Pancreas (tissue), 10 donors: ENCODE data around the gene LAMB1. TPM values are rescaled to one million over a fixed set of nuclear protein-coding genes. Genes with fewer than 3 reads are reported as not detected.

Experiments
- ATAC-seq, 4 donors: fragments of 200-7000 bp; cut with Tn5 transposase; one replicate each; pipeline versions ENCODE4 v1.8.0 to v1.9.1; 2020; ENCODE audit warnings: mild to moderate bottlenecking in 4 of 4, moderate library complexity in 4 of 4
- DNase-seq, 6 donors: peaks; one replicate each; pipeline ENCODE4 v3.0.0-alpha.2; 2020
- FAIRE-seq: peaks from 2 replicates; lab custom pipeline; 2012; peaks lifted over from hg19 to GRCh38; lab: Jason Lieb, UNC
- H3K27ac ChIP-seq, 4 donors: fragments of 200-600 bp; sonication (generic); 1 replicate in 3 of 4; 2 replicates in 1 of 4; pipeline versions ENCODE4 v1.5.0 to v1.8.0; 2020
- H3K27me3 ChIP-seq, 4 donors: fragments of 200-600 bp; one replicate each; pipeline ENCODE4 v1.8.0; 2021
- H3K36me3 ChIP-seq, 3 donors: fragments of 200-600 bp; sonication (generic) in 1 of 3; one replicate each; pipeline versions ENCODE4 v1.5.0 to v1.8.0; 2020 to 2021
- H3K4me1 ChIP-seq, 3 donors: fragments of 200-600 bp; one replicate each; pipeline ENCODE4 v1.8.0; 2021
- H3K4me3 ChIP-seq, 4 donors: fragments of 200-600 bp; sonication (generic) in 2 of 4; one replicate each; pipeline versions ENCODE4 v1.5.0 to v1.8.0; 2020 to 2021
- H3K9me3 ChIP-seq, 4 donors: fragments of 200-600 bp; one replicate each; pipeline ENCODE4 v1.8.0; 2021
- CTCF ChIP-seq, 4 donors: fragments of 200-600 bp; sonication (generic) in 3 of 4; IDR thresholded peaks; one replicate each; pipeline versions ENCODE4 v1.5.0 to v1.8.0; 2021; ENCODE audit warnings: antibody characterized with exemption in 4 of 4
- WGBS, 2 donors: extraction: QIAGEN DNeasy Blood & Tissue Kit; methylation state at CpG; one replicate each; pipeline ENCODE4 v1.1.7; 2013; 5-methylcytosine and 5-hydroxymethylcytosine counted together
- intact Hi-C, 3 donors: fragments of 100-400 bp; cut with DNase I; formaldehyde crosslinking; loops; one replicate each; pipeline versions ENCODE4 v1.11.1 to v1.14.2; 2022
- polyA plus RNA-seq, 2 donors: library from polyadenylated mRNA; stranded (reverse); fragments of 200-250 nt; gene quantifications; one replicate each; pipeline ENCODE4 v1.2.3, GENCODE V29; 2013
- total RNA-seq, 6 donors: library from RNA; stranded (reverse); fragmentation: NEBNext Ultra II Directional in 4 of 6; extraction: Animal tissue kit (Norgen Biotek cat#: 25700) in 4 of 6; gene quantifications; one replicate each; pipeline versions ENCODE4 v1.2.1 to v1.2.4, GENCODE V29; 2021 to 2023
- donor health status: healthy with polysubstance abuse.
- donor health status: DM: no; HTN: no; CAD: no; lungs with moderate emphysema.
- donor health status: DM: no; HTN: no; CAD: no.
- donor health status: control.
- donor health status: control.
- donor health status: Bipolar disorder and iron deficiency.
- donor health status: DM: yes; HTN: yes; CAD: no.
- donor health status: DM: no; HTN: no; CAD: no.
- donor health status: DM: no; HTN: no; CAD: no.
- donor health status: DM: yes; HTN: yes; CAD: no.

LAMB1 gene
- total and polyA plus RNA-seq, 8 donors = 25.5 to 169 (median 106) TPM

GRCh38 chr7:107911981-107912380, 91.0 kb downstream of the LAMB1 start:
- Histone ChIP-seq H3K9me3 (no peaks in the 10 kb centered on the region), H3K27ac (no peak overlapping the region), H3K4me3 (no peak overlapping the region), H3K27me3 (no peaks in the 10 kb centered on the region), H3K36me3 (peaks cover 2 to 29% (median 2%) of the 10 kb centered on the region in 3 donors), H3K4me1 (no peaks in the 10 kb centered on the region)
- intact Hi-C loops = no loop called here
- TF ChIP-seq CTCF (IDR thresholded peaks at IDR 0.05) = no peak
- FAIRE-seq (no peak), DNase-seq (no peak), ATAC-seq (no peak)
- WGBS, 2 donors = 76 to 97% methylated on average over 2 of the region's 2 CpGs

GRCh38 chr7:107909445-107909844, 93.5 kb downstream of the LAMB1 start:
- H3K4me1 ChIP-seq = no peaks in the 10 kb centered on the region

GRCh38 chr7:107907790-107908189, 95.2 kb downstream of the LAMB1 start:
- Histone ChIP-seq H3K9me3 (no peaks in the 10 kb centered on the region), H3K4me3 (no peak overlapping the region), H3K4me1 (no peaks in the 10 kb centered on the region), H3K27ac (no peak overlapping the region), H3K27me3 (no peaks in the 10 kb centered on the region), H3K36me3 (peaks cover 0 to 42% (median 0%) of the 10 kb centered on the region in 3 donors)
- FAIRE-seq = no peak
- DNase-seq = no peak
- peak in 1 of 4 donors; percentile 43 for ATAC-seq
- no peak for TF ChIP-seq CTCF (IDR thresholded peaks at IDR 0.05)
- intact Hi-C loops = no loop called here
- WGBS, 2 donors = 95 to 100% methylated on average over 2 of the region's 2 CpGs

More at GRCh38 chr7:107909445-107909844, 93.5 kb downstream of the LAMB1 start:
- Histone ChIP-seq H3K36me3 (peaks cover 0 to 31% (median 0%) of the 10 kb centered on the region in 3 donors), H3K27ac (no peak overlapping the region), H3K9me3 (no peaks in the 10 kb centered on the region), H3K27me3 (no peaks in the 10 kb centered on the region), H3K4me3 (no peak overlapping the region)
- DNase-seq (no peak), ATAC-seq (no peak), FAIRE-seq (no peak)
- WGBS, 2 donors = 84 to 88% methylated on average over 1 of the region's 1 CpG
- intact Hi-C loops = no loop called here
- TF ChIP-seq CTCF (IDR thresholded peaks at IDR 0.05) = no peak

GRCh38 chr7:107902381-107902780, 100.6 kb downstream of the LAMB1 start:
- intact Hi-C loops = no loop called here
- TF ChIP-seq CTCF (IDR thresholded peaks at IDR 0.05) = no peak
- H3K4me1 ChIP-seq = peaks cover 17 to 22% (median 18%) of the 10 kb centered on the region in 3 donors
- H3K36me3 ChIP-seq = peaks cover 0 to 32% (median 0%) of the 10 kb centered on the region in 3 donors
- no peaks in the 10 kb centered on the region for H3K9me3 ChIP-seq
- H3K27me3 ChIP-seq = no peaks in the 10 kb centered on the region
- FAIRE-seq (no peak), ATAC-seq (peak in 2 of 4 donors; percentile 43 to 54), DNase-seq (no peak)
- no peak overlapping the region for H3K27ac ChIP-seq
- H3K4me3 ChIP-seq = no peak overlapping the region

- TF ChIP-seq CTCF (IDR thresholded peaks at IDR 0.05) = no peak
- intact Hi-C loops = no loop called here
- no peak overlapping the region for H3K27ac ChIP-seq
- H3K4me1 ChIP-seq = peaks cover 17 to 22% (median 18%) of the 10 kb centered on the region in 3 donors
- no peaks in the 10 kb centered on the region for H3K27me3 ChIP-seq
- 82 to 84% methylated on average over 1 of the region's 1 CpG for WGBS, 2 donors
- FAIRE-seq (no peak), DNase-seq (no peak), ATAC-seq (no peak)
- no peaks in the 10 kb centered on the region for H3K9me3 ChIP-seq
- no peak overlapping the region for H3K4me3 ChIP-seq
- H3K36me3 ChIP-seq = peaks cover 0 to 14% (median 0%) of the 10 kb centered on the region in 3 donors
Observed at GRCh38 chr7:107900496-107901015, 102.4 kb downstream of the LAMB1 start.
